GM12801 (cell line): ENCODE measurements around the gene TRIM63.

Experiments
- CTCF ChIP-seq: IDR thresholded peaks from one replicate; pipeline ENCODE4 v1.5.1; 2011; ENCODE audit warnings: control low read depth; ENCODE audit not compliant: insufficient read length; ENCODE audit errors: extremely low read depth

The TRIM63 gene

GRCh38 chr1:26060832-26061574, 6.4 kb downstream of the TRIM63 start:
- TF ChIP-seq CTCF, result no peak

- TF ChIP-seq CTCF, result no peak
Measured at GRCh38 chr1:26059906-26060305, 7.5 kb downstream of the TRIM63 start.

GRCh38 chr1:26058052-26058595, 9.3 kb downstream of the TRIM63 start:
- TF ChIP-seq CTCF, result no peak

- no peak for TF ChIP-seq CTCF
Measured at GRCh38 chr1:26057189-26057588, 10.2 kb downstream of the TRIM63 start.

- TF ChIP-seq CTCF, result no peak
Measured at GRCh38 chr1:26055041-26055440, 12.4 kb downstream of the TRIM63 start.

GRCh38 chr1:26053718-26054560, 13.5 kb downstream of the TRIM63 start:
- TF ChIP-seq CTCF, result no peak

GRCh38 chr1:26050248-26050640, 17.2 kb downstream of the TRIM63 start:
- TF ChIP-seq CTCF, result no peak
